ENCODE measurements around the gene MIEN1.

MIEN1 gene

GRCh38 chr17:39688945-39689344 lies 41.4 kb downstream of the MIEN1 start:
- DNase-seq: no peak
- TF ChIP-seq, protein P1, sequence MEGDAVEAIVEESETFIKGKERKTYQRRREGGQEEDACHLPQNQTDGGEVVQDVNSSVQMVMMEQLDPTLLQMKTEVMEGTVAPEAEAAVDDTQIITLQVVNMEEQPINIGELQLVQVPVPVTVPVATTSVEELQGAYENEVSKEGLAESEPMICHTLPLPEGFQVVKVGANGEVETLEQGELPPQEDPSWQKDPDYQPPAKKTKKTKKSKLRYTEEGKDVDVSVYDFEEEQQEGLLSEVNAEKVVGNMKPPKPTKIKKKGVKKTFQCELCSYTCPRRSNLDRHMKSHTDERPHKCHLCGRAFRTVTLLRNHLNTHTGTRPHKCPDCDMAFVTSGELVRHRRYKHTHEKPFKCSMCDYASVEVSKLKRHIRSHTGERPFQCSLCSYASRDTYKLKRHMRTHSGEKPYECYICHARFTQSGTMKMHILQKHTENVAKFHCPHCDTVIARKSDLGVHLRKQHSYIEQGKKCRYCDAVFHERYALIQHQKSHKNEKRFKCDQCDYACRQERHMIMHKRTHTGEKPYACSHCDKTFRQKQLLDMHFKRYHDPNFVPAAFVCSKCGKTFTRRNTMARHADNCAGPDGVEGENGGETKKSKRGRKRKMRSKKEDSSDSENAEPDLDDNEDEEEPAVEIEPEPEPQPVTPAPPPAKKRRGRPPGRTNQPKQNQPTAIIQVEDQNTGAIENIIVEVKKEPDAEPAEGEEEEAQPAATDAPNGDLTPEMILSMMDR (IDR thresholded peaks at IDR 0.05; ENCODE audit: low read depth, low read length, missing control alignments): no peak
- no peaks in the 10 kb centered on the region for H3K27me3 ChIP-seq (replicated peaks)
- H3K4me3 ChIP-seq (ENCODE audit: low read depth, low read length): peak overlapping the region; percentile 61
- in situ Hi-C loops (cut with HindIII; ENCODE audit: low pct_ligation_motif_present, low sequenced_read_pairs): no loop called here
- H3K27ac ChIP-seq: no peak overlapping the region
- no peaks in the 10 kb centered on the region for H3K36me3 ChIP-seq (replicated peaks)

GRCh38 chr17:39688475-39688835 lies 41.9 kb downstream of the MIEN1 start:
- no peaks in the 10 kb centered on the region for H3K27me3 ChIP-seq (replicated peaks)
- TF ChIP-seq, protein P1 (IDR thresholded peaks at IDR 0.05; ENCODE audit: low read depth, low read length, missing control alignments): no peak
- no peaks in the 10 kb centered on the region for H3K36me3 ChIP-seq (replicated peaks)
- H3K4me3 ChIP-seq (ENCODE audit: low read depth, low read length): peak overlapping the region; percentile 61
- peak overlapping the region; percentile 58 for H3K27ac ChIP-seq
- no peak for DNase-seq
- in situ Hi-C loops (cut with HindIII; ENCODE audit: low pct_ligation_motif_present, low sequenced_read_pairs): no loop called here

DNA sequence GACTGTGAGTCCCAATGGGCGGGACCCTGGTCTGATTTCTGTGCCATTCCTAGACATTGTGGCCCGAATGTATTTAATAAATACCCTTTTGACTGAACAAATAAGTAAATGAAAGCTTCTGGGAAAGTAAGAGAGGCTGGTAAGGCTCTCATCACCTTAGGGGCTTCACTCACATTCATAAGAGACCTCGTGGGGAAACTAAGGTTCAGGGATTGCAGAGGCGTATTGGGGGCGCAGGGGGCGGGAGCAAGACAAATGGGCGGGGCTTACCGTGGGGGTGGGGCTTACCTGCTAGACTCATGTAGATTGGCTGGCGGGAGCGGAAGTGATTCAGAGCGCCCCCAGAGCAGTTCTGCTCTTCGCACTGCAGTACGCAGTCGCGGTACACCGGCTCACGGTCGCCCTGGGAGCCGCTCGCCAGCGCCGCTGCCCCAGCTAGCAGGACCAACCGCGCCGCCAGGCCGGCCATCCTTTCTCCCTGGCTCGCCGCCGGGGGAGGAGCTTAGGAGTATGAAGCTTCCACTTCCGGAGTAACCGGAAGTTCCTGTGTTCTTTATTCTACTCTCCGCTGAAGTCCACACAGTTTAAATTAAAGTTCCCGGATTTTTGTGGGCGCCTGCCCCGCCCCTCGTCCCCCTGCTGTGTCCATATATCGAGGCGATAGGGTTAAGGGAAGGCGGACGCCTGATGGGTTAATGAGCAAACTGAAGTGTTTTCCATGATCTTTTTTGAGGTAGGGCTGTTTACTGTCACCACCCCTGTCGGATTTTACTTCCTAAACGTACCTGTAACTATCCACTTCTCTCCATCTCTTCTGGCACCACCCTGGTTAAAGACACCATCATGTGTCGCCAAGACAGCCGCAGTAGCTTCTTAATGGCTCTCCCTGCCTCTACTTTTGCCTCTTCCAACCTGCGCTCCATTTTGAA lies 42.5 kb downstream of the MIEN1 start, which contains the start of gene PGAP3:
TSS of gene PGAP3 (minus strand) at position 512 of the 929 bp plus-strand sequence. CDS start at position 469, 43 bp downstream.
- peak within 1 kb of the TSS; percentile 58 for H3K27ac ChIP-seq
- TF ChIP-seq, protein P1 (IDR thresholded peaks at IDR 0.05; ENCODE audit: low read depth, low read length, missing control alignments): peak; percentile 3
- in situ Hi-C loops (cut with HindIII; ENCODE audit: low pct_ligation_motif_present, low sequenced_read_pairs): no loop called here
- H3K4me3 ChIP-seq (ENCODE audit: low read depth, low read length): peak within 1 kb of the TSS; percentile 61
- H3K27me3 ChIP-seq (replicated peaks): no peaks in the 10 kb centered on the region
- peak; percentile 90 for DNase-seq
- no peaks in the 10 kb centered on the region for H3K36me3 ChIP-seq (replicated peaks)

- no peak for DNase-seq
- in situ Hi-C loops (cut with HindIII; ENCODE audit: low pct_ligation_motif_present, low sequenced_read_pairs): no loop called here
- H3K36me3 ChIP-seq (replicated peaks): no peaks in the 10 kb centered on the region
- TF ChIP-seq, protein P1 (IDR thresholded peaks at IDR 0.05; ENCODE audit: low read depth, low read length, missing control alignments): no peak
- H3K27me3 ChIP-seq (replicated peaks): no peaks in the 10 kb centered on the region
- H3K4me3 ChIP-seq (ENCODE audit: low read depth, low read length): no peak overlapping the region
- no peak overlapping the region for H3K27ac ChIP-seq
These were observed 43.2 kb downstream of the MIEN1 start for GRCh38 chr17:39687101-39687545.

- in situ Hi-C loops (cut with HindIII; ENCODE audit: low pct_ligation_motif_present, low sequenced_read_pairs): no loop called here
- TF ChIP-seq, protein P1 (IDR thresholded peaks at IDR 0.05; ENCODE audit: low read depth, low read length, missing control alignments): no peak
- H3K4me3 ChIP-seq (ENCODE audit: low read depth, low read length): no peak overlapping the region
These were observed 45.8 kb downstream of the MIEN1 start for GRCh38 chr17:39684369-39685192.

More at GRCh38 chr17:39684369-39685192, 45.8 kb downstream of the MIEN1 start:
- no peaks in the 10 kb centered on the region for H3K36me3 ChIP-seq (replicated peaks)
- H3K27ac ChIP-seq: no peak overlapping the region
- DNase-seq: no peak
- H3K27me3 ChIP-seq (replicated peaks): no peaks in the 10 kb centered on the region
